ENCODE results near the gene CKM.
"Not testable (repeated sequence)": the region's sequence is repeated elsewhere in the genome, so short reads cannot be mapped to it uniquely, and the experiment has no call there.

Gene CKM

DNA sequence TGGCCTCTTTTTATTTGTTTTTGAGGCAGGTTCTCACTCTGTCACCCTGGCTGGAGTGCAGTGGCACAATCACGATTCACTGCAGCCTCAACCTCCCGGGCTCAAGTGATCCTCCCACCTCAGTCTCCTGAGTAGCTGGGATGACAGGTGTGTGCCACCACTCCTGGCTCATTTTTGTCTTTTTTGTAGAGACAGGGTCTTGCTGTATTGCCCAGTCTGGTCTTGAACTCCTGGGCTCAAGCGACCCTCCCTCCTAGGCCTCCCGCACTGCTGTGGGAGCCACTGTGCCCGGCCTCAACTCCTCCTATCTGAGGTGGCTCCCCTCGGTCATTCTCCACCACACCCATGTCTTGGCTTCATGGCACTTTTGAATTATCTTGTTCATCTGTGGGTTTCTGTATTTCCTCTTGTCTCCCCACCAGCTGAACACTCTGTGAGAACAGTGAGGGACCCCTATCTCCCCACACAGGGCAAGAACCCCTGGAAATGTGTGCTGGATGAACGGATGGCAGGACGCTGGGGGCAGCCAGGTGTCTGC, 7.9 kb downstream of the CKM start:
- no peak for DNase-seq

- not testable (repeated sequence) for DNase-seq
Measured at GRCh38 chr19:45312285-45312684, 10.4 kb downstream of the CKM start.

DNA sequence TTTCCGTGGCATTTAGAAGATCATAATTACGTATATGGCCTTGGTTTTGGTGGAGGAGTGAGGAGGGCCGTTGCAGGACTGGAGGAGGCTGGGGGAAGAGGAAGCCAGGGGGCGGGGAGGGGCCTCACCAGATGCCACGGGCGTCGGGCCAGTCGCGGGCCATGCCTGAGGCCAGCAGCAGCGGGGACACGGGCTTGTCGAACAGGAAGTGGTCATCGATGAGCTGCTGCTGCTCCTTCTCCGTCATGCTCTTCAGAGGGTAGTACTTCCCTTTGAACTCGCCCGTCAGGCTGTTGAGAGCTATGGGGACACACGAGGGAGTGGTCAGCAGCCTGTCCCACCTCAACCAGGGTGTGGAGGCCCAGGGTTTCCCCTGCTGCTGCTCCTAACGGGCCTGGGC, 11.1 kb downstream of the CKM start:
- no peak for DNase-seq

DNA sequence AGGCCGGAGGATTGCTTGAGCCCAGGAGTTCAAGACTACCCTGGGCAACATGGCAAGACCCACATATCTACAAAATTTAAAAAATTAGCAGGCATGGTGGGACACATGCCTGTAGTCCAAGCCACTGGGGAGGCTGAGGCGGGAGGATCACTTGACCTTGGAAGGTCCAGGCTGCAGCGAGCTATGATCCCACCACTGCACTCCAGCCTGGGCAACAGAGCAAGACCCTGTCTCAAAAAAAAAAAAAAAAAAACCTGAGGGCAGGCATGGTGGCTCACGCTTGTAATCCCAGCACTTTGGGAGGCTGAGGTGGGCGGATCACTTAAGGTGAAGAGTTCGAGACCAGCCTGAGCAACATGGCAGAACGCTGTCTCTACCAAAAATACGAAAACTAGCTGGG, 13.4 kb downstream of the CKM start:
- DNase-seq = not testable (repeated sequence)

- DNase-seq = no peak
Measured at GRCh38 chr19:45307361-45307760, 15.3 kb downstream of the CKM start.

GRCh38 chr19:45306518-45307027, 16.1 kb downstream of the CKM start:
- DNase-seq = no peak

- DNase-seq = no peak
Measured at GRCh38 chr19:45306040-45306439, 16.6 kb downstream of the CKM start.

- peak; percentile 39 for DNase-seq
Measured at GRCh38 chr19:45305421-45305820, 17.3 kb downstream of the CKM start.

GRCh38 chr19:45305007-45305406, 17.7 kb downstream of the CKM start:
- no peak for DNase-seq

GRCh38 chr19:45304141-45304926, 18.3 kb downstream of the CKM start:
- no peak for DNase-seq

DNA sequence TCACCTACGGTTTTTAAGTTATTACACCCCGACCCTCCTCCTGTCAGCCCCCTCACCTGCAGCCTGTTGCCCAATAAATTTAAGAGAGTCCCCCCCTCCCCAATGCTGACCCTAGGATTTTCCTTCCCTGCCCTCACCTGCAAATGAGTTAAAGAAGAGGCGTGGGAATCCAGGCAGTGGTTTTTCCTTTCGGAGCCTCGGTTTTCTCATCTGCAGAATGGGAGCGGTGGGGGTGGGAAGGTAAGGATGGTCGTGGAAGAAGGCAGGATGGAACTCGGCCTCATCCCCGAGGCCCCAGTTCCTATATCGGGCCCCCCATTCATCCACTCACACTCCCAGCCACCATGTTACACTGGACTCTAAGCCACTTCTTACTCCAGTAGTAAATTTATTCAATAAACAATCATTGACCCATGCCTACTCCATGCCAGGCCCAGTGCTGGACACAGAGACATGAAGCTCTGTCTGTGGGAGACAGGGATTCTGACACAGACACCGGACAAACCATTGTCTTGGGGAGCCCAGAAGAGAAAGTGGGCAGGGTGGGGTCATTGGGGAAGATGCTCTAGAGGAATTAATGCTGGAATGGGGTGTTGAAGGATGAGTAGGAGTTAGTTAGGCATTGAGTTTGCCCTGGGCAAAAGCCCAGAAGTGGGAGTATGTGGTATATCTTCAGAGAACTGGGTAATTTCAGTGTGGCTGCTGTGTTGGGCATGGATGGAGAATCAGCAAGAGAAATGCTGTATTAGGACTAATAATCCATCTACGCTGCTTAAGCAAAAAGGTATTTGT, 19.2 kb downstream of the CKM start:
- DNase-seq = no peak

GRCh38 chr19:45302416-45302815, 20.3 kb downstream of the CKM start:
- no peak for DNase-seq

DNA sequence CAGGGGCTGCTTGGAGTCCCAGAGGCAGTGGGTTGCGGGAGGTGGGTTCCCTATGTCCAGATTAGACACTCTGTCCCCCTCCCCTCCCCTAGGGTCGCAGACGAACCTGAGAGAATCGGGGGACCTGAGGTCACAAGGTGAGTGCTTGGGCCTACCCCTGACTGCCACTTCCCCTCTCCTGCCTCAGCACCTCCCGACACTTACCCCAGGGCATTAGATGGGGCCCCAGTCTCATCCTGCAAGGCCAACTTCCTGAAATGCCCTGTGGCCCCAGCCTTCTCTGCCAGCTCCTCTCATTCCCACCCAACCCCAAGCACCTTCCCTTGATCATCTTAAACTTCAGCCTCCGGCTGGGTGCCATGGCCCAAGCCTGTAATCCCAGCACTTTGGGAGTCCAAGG, 23.0 kb downstream of the CKM start:
- DNase-seq = no peak

DNA sequence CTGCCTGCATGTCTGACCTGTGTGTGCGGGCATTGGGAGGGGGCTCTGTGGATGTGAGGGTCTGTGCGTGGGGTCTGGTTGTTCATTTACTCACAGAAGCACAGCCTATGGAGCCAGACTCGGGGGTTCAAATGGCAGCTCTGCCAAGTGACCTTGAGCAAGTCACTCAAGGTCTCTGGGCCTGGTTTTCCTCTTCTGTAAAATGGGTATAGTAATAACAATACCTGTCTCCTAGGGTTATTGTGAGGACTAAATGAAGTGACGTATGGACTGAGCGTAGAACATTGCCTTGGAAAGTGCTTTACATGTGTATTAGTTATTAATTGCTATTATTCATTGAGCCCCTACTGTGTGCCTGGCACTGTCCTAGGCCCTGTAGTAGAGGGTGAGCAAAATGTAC, 24.4 kb downstream of the CKM start:
- DNase-seq = no peak

GRCh38 chr19:45297674-45298073, 25.0 kb downstream of the CKM start:
- no peak for DNase-seq

DNA sequence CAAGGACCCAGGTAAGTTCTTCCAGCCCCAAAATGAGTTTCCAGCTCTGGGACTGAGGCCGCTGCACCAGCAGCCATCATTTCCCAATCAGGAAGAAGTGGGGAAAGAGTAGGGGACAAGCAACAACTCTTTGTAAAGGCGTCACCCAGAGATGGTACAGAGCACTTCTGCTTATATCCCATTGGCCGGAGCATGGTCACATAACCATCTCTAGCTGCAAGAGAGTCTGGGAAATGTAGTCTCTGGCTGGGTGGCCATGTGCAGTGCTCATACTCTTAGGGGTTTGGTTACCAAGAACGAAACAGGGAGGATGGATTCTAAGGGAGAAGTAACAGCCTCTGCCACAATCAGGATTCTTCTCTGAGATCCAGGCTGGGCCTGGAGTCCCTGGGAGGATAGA, 26.3 kb downstream of the CKM start:
- no peak for DNase-seq

DNA sequence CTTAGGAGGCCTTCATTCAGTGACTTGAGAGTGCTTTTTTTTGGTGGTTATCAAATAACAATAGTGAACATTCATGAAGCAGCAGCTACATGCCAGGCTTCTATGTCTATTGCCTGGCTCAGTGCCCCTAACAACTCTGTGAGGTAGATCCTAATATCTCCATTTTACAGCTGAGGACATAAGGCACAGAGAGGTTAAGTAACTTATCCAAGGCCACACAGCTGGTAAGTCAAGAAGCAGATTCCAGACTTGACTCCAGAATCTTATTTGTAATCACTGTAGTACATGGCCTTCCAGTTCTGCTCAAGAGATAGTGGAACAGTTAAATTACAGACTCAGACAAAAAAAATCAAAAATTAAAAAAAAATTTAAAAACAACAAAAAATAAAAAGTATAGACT, 26.8 kb downstream of the CKM start:
- no peak for DNase-seq

GRCh38 chr19:45294291-45295029, 28.2 kb downstream of the CKM start:
- no peak for DNase-seq

- DNase-seq = no peak
Measured at GRCh38 chr19:45293682-45294081, 29.0 kb downstream of the CKM start.

- DNase-seq = no peak
Measured at GRCh38 chr19:45291834-45292233, 30.8 kb downstream of the CKM start.

DNA sequence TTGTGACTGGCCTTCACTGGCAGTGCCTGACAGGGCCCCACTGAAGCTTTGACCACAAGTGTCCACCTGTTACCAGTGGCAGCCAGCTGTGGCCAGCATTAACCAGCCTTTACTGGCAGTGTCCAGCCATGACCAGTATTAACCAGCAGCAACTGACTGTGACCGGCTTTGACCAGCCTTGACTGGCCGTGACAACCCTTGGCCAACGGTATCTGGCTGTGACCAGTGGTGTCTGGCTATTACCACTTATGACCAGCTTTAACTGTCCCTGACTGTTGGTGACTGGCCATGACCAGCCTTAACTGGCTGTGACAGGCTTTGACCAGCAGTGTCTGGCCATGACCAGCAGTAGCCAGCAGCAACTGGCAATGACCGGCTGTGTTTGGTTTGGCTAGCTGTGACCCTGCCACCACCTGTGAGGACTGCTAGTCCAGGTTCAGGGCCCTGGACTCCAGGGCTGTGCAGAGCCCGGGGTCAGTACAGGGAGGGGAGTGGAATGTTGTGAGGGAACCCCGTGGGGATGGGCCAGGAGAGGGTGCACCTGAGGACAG, 32.2 kb downstream of the CKM start:
- no peak for DNase-seq

DNA sequence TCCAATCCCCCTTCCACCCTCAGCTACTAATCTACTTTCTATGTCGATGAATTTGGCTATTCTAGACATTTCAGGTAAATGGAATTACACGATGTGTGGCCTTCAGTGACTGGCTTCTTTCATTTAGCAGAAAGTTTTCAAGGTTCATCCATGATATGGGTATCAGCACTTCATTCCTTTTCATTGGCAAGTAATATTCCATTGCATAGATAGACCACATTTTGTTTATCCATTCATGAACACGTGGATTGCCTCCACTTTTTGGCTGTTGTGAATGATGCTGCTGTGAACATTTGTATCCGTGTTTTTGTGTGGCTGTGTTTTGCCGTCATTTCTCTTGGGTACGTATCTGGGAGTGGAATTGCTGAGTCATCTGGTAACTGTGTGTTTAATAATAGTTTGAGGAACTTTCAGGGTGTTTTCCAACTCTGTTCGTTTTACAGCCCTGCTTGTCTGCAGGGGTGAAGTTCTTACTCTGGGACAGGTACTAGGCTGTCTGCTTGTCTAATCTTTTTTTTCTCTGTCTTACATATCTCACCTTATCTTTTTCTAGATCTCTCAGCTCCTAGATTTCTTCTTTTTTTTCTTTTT, 39.1 kb downstream of the CKM start:
- no peak for DNase-seq
